Aorta (tissue), 5 donors: ENCODE results near the gene SRI. TPM values are rescaled to one million over a fixed set of nuclear protein-coding genes. Genes with fewer than 3 reads are reported as not detected.

Experiments used
- ATAC-seq: fragments of 200-7000 bp; cut with Tn5 transposase; one replicate; pipeline ENCODE4 v1.9.1; 2022; ENCODE audit warnings: moderate library complexity; ENCODE audit not compliant: low FRiP score
- DNase-seq, 2 donors: peaks; one replicate each; pipeline ENCODE4 v3.0.0-alpha.2; 2020
- H3K27ac ChIP-seq, 2 donors: one replicate each; pipeline ENCODE4 v1.5.1; 2013; ENCODE audit warnings: low read length in 2 of 2, mild to moderate bottlenecking in 2 of 2, moderate library complexity in 2 of 2, control low read depth in 1 of 2, inconsistent platforms in 1 of 2, low read depth in 1 of 2
- H3K27me3 ChIP-seq, 2 donors: one replicate each; pipeline ENCODE4 v1.6.1; 2013; ENCODE audit warnings: control low read depth in 1 of 2, low read length in 1 of 2, mild to moderate bottlenecking in 1 of 2, moderate library complexity in 1 of 2; ENCODE audit not compliant: insufficient read depth in 2 of 2, control insufficient read depth in 1 of 2
- H3K36me3 ChIP-seq, 2 donors: one replicate each; pipeline ENCODE4 v1.6.1; 2013; ENCODE audit warnings: control low read depth in 1 of 2, low read length in 1 of 2, mild to moderate bottlenecking in 1 of 2; ENCODE audit not compliant: insufficient read depth in 2 of 2, control insufficient read depth in 1 of 2
- H3K4me1 ChIP-seq, 2 donors: one replicate each; pipeline ENCODE4 v1.6.1; 2013; ENCODE audit warnings: low read length in 2 of 2, control low read depth in 1 of 2, mild to moderate bottlenecking in 1 of 2, moderate library complexity in 1 of 2; ENCODE audit not compliant: insufficient read depth in 2 of 2, control insufficient read depth in 1 of 2
- H3K4me3 ChIP-seq, 2 donors: one replicate each; pipeline ENCODE4 v1.5.1; 2013; ENCODE audit warnings: low read length in 2 of 2, control low read depth in 1 of 2, mild to moderate bottlenecking in 1 of 2
- H3K9me3 ChIP-seq: one replicate; pipeline ENCODE4 v1.6.1; 2013; ENCODE audit warnings: mild to moderate bottlenecking, low read length; ENCODE audit not compliant: control insufficient read depth
- WGBS, 2 donors: extraction: QIAGEN DNeasy Blood & Tissue Kit; methylation state at CpG; one replicate each; pipeline ENCODE4 v1.1.7; 2013; 5-methylcytosine and 5-hydroxymethylcytosine counted together
- intact Hi-C, 2 donors: fragments of 100-400 bp; cut with DNase I; formaldehyde crosslinking; loops; one replicate each; pipeline versions ENCODE4 v1.14.2 to v1.15.0; 2022
- polyA plus RNA-seq, 2 donors: library from polyadenylated mRNA; stranded (reverse); fragments of 200-250 nt; gene quantifications; one replicate each; pipeline ENCODE4 v1.2.3, GENCODE V29; 2013
- total RNA-seq, 2 donors: library from RNA; stranded (reverse); fragmentation: NEBNext Ultra II Directional; extraction: Animal tissue kit (Norgen Biotek cat#: 25700); gene quantifications; one replicate each; pipeline ENCODE4 v1.2.1, GENCODE V29; 2021
- donor health status: healthy with polysubstance abuse.
- donor health status: Bipolar disorder and iron deficiency.
- donor health status: DM: no; HTN: no; CAD: no.
- donor health status: DM: no; HTN: no; CAD: no.
- donor health status: DM: yes; HTN: yes; CAD: no.

Gene SRI
- total and polyA plus RNA-seq, 4 donors, result 97.7 to 186 (median 107) TPM

- Histone ChIP-seq H3K9me3 (peaks cover 1% of the 10 kb centered on the region), H3K36me3 (no peaks in the 10 kb centered on the region), H3K4me1 (no peaks in the 10 kb centered on the region), H3K4me3 (no peak overlapping the region), H3K27ac (no peak overlapping the region), H3K27me3 (no peaks in the 10 kb centered on the region)
- 79 to 82% methylated on average over 5 of the region's 5 CpGs for WGBS, 2 donors
- ATAC-seq (no peak), DNase-seq (no peak)
- intact Hi-C loops, result no loop called here
These were observed 10.8 kb upstream of the SRI start for GRCh38 chr7:88230646-88231045.

- no peaks in the 10 kb centered on the region for H3K36me3 ChIP-seq
- no peak overlapping the region for H3K4me3 ChIP-seq
- DNase-seq, result no peak
- no peaks in the 10 kb centered on the region for H3K27me3 ChIP-seq
- no peaks in the 10 kb centered on the region for H3K4me1 ChIP-seq
- no peak for ATAC-seq
- no peak overlapping the region for H3K27ac ChIP-seq
- intact Hi-C loops, result no loop called here
- H3K9me3 ChIP-seq, result peaks cover 1% of the 10 kb centered on the region
- WGBS, 2 donors, result 96% methylated on average over 4 of the region's 4 CpGs
These were observed 9.6 kb upstream of the SRI start for GRCh38 chr7:88229302-88229995.

- intact Hi-C loops, result no loop called here
- Histone ChIP-seq H3K9me3 (peaks cover 1% of the 10 kb centered on the region), H3K27me3 (no peaks in the 10 kb centered on the region), H3K4me3 (no peak overlapping the region), H3K27ac (no peak overlapping the region), H3K4me1 (no peaks in the 10 kb centered on the region), H3K36me3 (no peaks in the 10 kb centered on the region)
- WGBS, 2 donors, result 92 to 93% methylated on average over 6 of the region's 6 CpGs
- ATAC-seq (no peak), DNase-seq (no peak)
These were observed 7.2 kb upstream of the SRI start for GRCh38 chr7:88226886-88227516.

GRCh38 chr7:88226201-88226600 is 6.4 kb upstream of the SRI start:
- DNase-seq, result no peak
- Histone ChIP-seq H3K9me3 (peaks cover 1% of the 10 kb centered on the region), H3K27ac (no peak overlapping the region), H3K4me3 (no peak overlapping the region), H3K4me1 (no peaks in the 10 kb centered on the region), H3K36me3 (no peaks in the 10 kb centered on the region), H3K27me3 (no peaks in the 10 kb centered on the region)
- intact Hi-C loops, result no loop called here
- 91 to 92% methylated on average over 4 of the region's 4 CpGs for WGBS, 2 donors
- ATAC-seq, result no peak

GRCh38 chr7:88224601-88225275 is 4.9 kb upstream of the SRI start:
- Histone ChIP-seq H3K4me1 (no peaks in the 10 kb centered on the region), H3K4me3 (no peak overlapping the region), H3K27me3 (no peaks in the 10 kb centered on the region), H3K9me3 (peaks cover 1% of the 10 kb centered on the region), H3K27ac (no peak overlapping the region), H3K36me3 (no peaks in the 10 kb centered on the region)
- intact Hi-C loops, result no loop called here
- ATAC-seq, result no peak
- no peak for DNase-seq
- WGBS, 2 donors, result 50 to 57% methylated on average over 2 of the region's 2 CpGs

GRCh38 chr7:88223265-88223664 is 3.4 kb upstream of the SRI start:
- Histone ChIP-seq H3K27me3 (no peaks in the 10 kb centered on the region), H3K4me3 (no peak overlapping the region), H3K27ac (no peak overlapping the region), H3K36me3 (no peaks in the 10 kb centered on the region), H3K4me1 (no peaks in the 10 kb centered on the region), H3K9me3 (no peaks in the 10 kb centered on the region)
- no peak for ATAC-seq
- DNase-seq, result no peak
- 97 to 98% methylated on average over 2 of the region's 2 CpGs for WGBS, 2 donors
- intact Hi-C loops, result no loop called here

- H3K27ac ChIP-seq, result peak overlapping the region in 1 of 2 donors; percentile 7
- intact Hi-C loops, result no loop called here
- 1% methylated on average over 27 of the region's 27 CpGs for WGBS, 2 donors
- H3K36me3 ChIP-seq, result peaks cover 4% of the 10 kb centered on the region in 2 donors
- H3K4me1 ChIP-seq, result peaks cover 0 to 2% of the 10 kb centered on the region in 2 donors
- ATAC-seq (peak; percentile 64), DNase-seq (peak; percentile 67 to 80)
- H3K27me3 ChIP-seq, result no peaks in the 10 kb centered on the region
- no peaks in the 10 kb centered on the region for H3K9me3 ChIP-seq
- peak overlapping the region; percentile 67 to 85 for H3K4me3 ChIP-seq
These were observed 817 bp downstream of the SRI start for GRCh38 chr7:88218836-88219605.

GRCh38 chr7:88218429-88218745 is 1.5 kb downstream of the SRI start:
- Histone ChIP-seq H3K27ac (no peak overlapping the region), H3K4me3 (peak overlapping the region; percentile 67 to 85), H3K36me3 (peaks cover 4 to 5% of the 10 kb centered on the region in 2 donors), H3K9me3 (no peaks in the 10 kb centered on the region), H3K27me3 (no peaks in the 10 kb centered on the region), H3K4me1 (peaks cover 0 to 2% of the 10 kb centered on the region in 2 donors)
- DNase-seq, result no peak
- no peak for ATAC-seq
- WGBS, 2 donors, result 41 to 42% methylated on average over 5 of the region's 5 CpGs
- intact Hi-C loops, result no loop called here
